ENCODE measurements around the gene PRKCA.
A peak's percentile ranks its signal among the peaks of the same experiment; 100 is the strongest.
"Not testable (repeated sequence)": the region's sequence is repeated elsewhere in the genome, so short reads cannot be mapped to it uniquely, and the experiment has no call there.

The PRKCA gene

GRCh38 chr17:66290101-66290722 lies 12.2 kb upstream of the PRKCA start:
- no peak for DNase-seq (ENCODE audit: low read depth in 3 of 3)

- no peak for DNase-seq (ENCODE audit: low read depth in 3 of 3)
Observed at GRCh38 chr17:66292353-66292752, 10.1 kb upstream of the PRKCA start.

GRCh38 chr17:66296289-66296725 lies 6.1 kb upstream of the PRKCA start:
- DNase-seq (ENCODE audit: low read depth in 3 of 3): no peak

- DNase-seq (ENCODE audit: low read depth in 3 of 3): not testable (repeated sequence)
Observed at GRCh38 chr17:66297443-66297842, 5.0 kb upstream of the PRKCA start.

- DNase-seq (ENCODE audit: low read depth in 3 of 3): no peak
Observed at GRCh38 chr17:66299711-66300110, 2.7 kb upstream of the PRKCA start.

GRCh38 chr17:66300956-66301355 lies 1.5 kb upstream of the PRKCA start:
- no peak for DNase-seq (ENCODE audit: low read depth in 3 of 3)

GRCh38 chr17:66301367-66301863 lies 998 bp upstream of the PRKCA start:
- DNase-seq (ENCODE audit: low read depth in 3 of 3): no peak

- DNase-seq (ENCODE audit: low read depth in 3 of 3): peak in 1 of 3 experiments; percentile 35
Observed at GRCh38 chr17:66302761-66303626, 581 bp downstream of the PRKCA start.

GRCh38 chr17:66304304-66305174 lies 2.1 kb downstream of the PRKCA start:
- no peak for DNase-seq (ENCODE audit: low read depth in 3 of 3)

- DNase-seq (ENCODE audit: low read depth in 3 of 3): no peak
Observed at GRCh38 chr17:66306446-66306845, 4.0 kb downstream of the PRKCA start.

GRCh38 chr17:66307257-66307656 lies 4.8 kb downstream of the PRKCA start:
- no peak for DNase-seq (ENCODE audit: low read depth in 3 of 3)

- DNase-seq (ENCODE audit: low read depth in 3 of 3): no peak
Observed at GRCh38 chr17:66308856-66309255, 6.4 kb downstream of the PRKCA start.

- DNase-seq (ENCODE audit: low read depth in 3 of 3): no peak
Observed at GRCh38 chr17:66309793-66310192, 7.4 kb downstream of the PRKCA start.

GRCh38 chr17:66310528-66311148 lies 8.2 kb downstream of the PRKCA start:
- peak in 1 of 3 experiments; percentile 31 for DNase-seq (ENCODE audit: low read depth in 3 of 3)

- DNase-seq (ENCODE audit: low read depth in 3 of 3): no peak
Observed at GRCh38 chr17:66312912-66313311, 10.5 kb downstream of the PRKCA start.

- no peak for DNase-seq (ENCODE audit: low read depth in 3 of 3)
Observed at GRCh38 chr17:66313325-66313724, 10.9 kb downstream of the PRKCA start.

GRCh38 chr17:66313995-66314659 lies 11.7 kb downstream of the PRKCA start:
- peak in 2 of 3 experiments; percentile 27 to 57 for DNase-seq (ENCODE audit: low read depth in 3 of 3)

- no peak for DNase-seq (ENCODE audit: low read depth in 3 of 3)
Observed at GRCh38 chr17:66317629-66318028, 15.2 kb downstream of the PRKCA start.

GRCh38 chr17:66319226-66319625 lies 16.8 kb downstream of the PRKCA start:
- no peak for DNase-seq (ENCODE audit: low read depth in 3 of 3)

GRCh38 chr17:66322764-66323163 lies 20.4 kb downstream of the PRKCA start:
- DNase-seq (ENCODE audit: low read depth in 3 of 3): no peak
